HUES64 (cell line): ENCODE measurements around the gene SCN3B. TPM values are rescaled to one million over a fixed set of nuclear protein-coding genes. Genes with fewer than 3 reads are reported as not detected.

Experiments used
- H3K27ac ChIP-seq: 2 replicates; pipeline ENCODE4 v1.7.0; 2013; ENCODE audit warnings: low read depth, low read length, inconsistent platforms
- H3K27me3 ChIP-seq: 2 replicates; pipeline ENCODE4 v1.6.1; 2013; ENCODE audit warnings: mild to moderate bottlenecking, low read length; ENCODE audit not compliant: insufficient read depth
- H3K36me3 ChIP-seq: 2 replicates; pipeline ENCODE4 v1.6.1; 2013; ENCODE audit warnings: mild to moderate bottlenecking, low read length; ENCODE audit not compliant: insufficient read depth
- H3K4me1 ChIP-seq: 2 replicates; pipeline ENCODE4 v1.6.1; 2013; ENCODE audit warnings: mild to moderate bottlenecking, low read length, moderate library complexity; ENCODE audit not compliant: insufficient read depth
- H3K4me3 ChIP-seq: 2 replicates; pipeline ENCODE4 v1.5.1; 2013; ENCODE audit warnings: mild to moderate bottlenecking, low read length, moderate library complexity
- H3K9ac ChIP-seq: 2 replicates; pipeline ENCODE4 v1.6.1; 2013; ENCODE audit warnings: mild to moderate bottlenecking, low read depth, low read length
- H3K9me3 ChIP-seq: 2 replicates; pipeline ENCODE4 v1.6.1; 2013; ENCODE audit warnings: low read depth, low read length; ENCODE audit not compliant: insufficient read depth
- WGBS: fragments of 150-250, 120-280 bp; methylation state at CpG from one replicate; pipeline ENCODE4 v1.1.7; 2013; ENCODE audit warnings: missing lambda C conversion rate; 5-methylcytosine and 5-hydroxymethylcytosine counted together
- polyA plus RNA-seq, 2 experiments: library from polyadenylated mRNA; stranded (reverse); fragments of 50-300 nt; gene quantifications; one replicate each; pipeline ENCODE4 v1.2.3, GENCODE V29; 2013

SCN3B gene, protein sequence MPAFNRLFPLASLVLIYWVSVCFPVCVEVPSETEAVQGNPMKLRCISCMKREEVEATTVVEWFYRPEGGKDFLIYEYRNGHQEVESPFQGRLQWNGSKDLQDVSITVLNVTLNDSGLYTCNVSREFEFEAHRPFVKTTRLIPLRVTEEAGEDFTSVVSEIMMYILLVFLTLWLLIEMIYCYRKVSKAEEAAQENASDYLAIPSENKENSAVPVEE
- 0.40 TPM for polyA plus RNA-seq (2013, experiment 1 of 2)
- 0.51 TPM for polyA plus RNA-seq (2013, experiment 2 of 2)

DNA sequence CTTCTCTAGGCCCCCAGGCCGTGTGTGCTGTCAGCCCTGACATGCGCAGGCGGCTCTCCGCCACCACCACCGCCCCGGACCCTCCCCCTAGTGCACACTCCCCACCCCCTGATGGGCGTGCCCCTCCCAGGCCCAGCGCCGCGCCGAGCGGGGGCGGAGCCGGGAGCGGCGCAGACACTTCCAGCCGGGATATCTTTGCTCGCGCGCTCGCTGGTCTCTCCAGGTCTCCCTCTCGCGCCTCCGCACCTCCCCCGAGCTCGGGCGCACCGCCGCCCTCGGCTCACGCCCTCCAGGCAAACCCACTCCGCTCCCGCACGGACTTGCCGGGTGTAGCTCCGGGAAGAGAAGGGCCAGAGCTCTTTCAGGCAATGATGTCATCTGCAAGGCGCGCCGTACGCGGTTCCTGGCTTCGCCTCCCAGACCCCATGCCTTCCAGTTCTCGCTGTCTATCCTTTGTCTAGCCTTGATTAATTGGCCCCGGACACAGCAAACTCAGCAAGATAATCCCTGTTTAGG, at the start of gene SCN3B:
TSS of gene SCN3B (minus strand) at position 59 of the 516 bp plus-strand sequence. CDS start 823 bp downstream, outside the sequence.
- H3K9me3 ChIP-seq, result no peaks in the 10 kb centered on the region
- H3K27me3 ChIP-seq, result peaks cover 56% of the 10 kb centered on the region
- peak within 1 kb of the TSS; percentile 65; the same call in 1 of the 2 replicates for H3K9ac ChIP-seq
- no peaks in the 10 kb centered on the region for H3K36me3 ChIP-seq
- H3K4me3 ChIP-seq, result peak within 1 kb of the TSS; percentile 78
- WGBS, result under 1% methylated on average over 44 of the region's 44 CpGs
- H3K4me1 ChIP-seq, result peaks cover 12% of the 10 kb centered on the region; the same call in 1 of the 2 replicates
- no peak within 1 kb of the TSS for H3K27ac ChIP-seq

DNA sequence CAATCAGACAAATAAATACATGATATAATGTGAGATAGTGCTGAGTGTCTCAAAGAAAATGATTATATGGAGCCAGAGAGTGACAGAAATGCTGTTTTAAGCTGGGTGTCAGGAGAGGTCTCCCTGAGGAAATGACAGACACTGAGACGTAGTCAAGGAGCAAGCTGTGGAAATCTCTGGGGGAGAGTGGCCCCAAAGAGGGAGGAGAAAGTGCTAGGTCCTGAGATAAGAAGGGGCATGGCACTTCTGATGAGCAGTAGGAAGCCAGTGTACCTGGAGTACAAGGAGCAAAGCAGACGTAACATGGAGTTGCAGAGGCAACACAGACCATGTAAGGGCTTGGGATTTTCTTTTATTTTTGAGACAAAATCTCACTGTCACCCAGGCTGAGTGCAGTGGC, 48.3 kb upstream of the SCN3B start:
- Histone ChIP-seq H3K4me1 (no peaks in the 10 kb centered on the region), H3K27me3 (no peaks in the 10 kb centered on the region), H3K9ac (no peak overlapping the region), H3K9me3 (no peaks in the 10 kb centered on the region), H3K36me3 (no peaks in the 10 kb centered on the region), H3K27ac (no peak overlapping the region), H3K4me3 (no peak overlapping the region)
- WGBS, result 92% methylated on average over 2 of the region's 2 CpGs

DNA sequence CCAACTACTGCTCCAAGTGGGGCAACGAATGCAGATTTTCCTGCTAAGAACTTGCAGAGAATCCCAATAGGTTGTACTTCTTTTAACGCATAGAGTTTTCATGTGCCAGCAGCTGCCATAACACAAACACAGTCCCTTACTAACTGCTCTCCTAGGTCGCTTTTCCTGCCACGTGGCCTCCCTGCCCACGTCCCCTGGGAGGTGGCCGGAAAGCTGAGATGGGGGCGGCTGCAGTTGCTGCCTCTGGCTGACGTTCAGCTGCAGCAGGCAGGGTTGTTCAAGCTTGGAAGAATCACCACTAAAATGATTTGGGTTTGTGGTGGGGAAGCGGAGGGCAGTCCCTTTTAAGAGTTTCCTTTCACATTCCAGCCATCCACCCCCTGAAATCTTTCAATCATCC, 47.7 kb upstream of the SCN3B start:
- Histone ChIP-seq H3K27me3 (no peaks in the 10 kb centered on the region), H3K9ac (no peak overlapping the region), H3K4me1 (no peaks in the 10 kb centered on the region), H3K27ac (no peak overlapping the region), H3K9me3 (no peaks in the 10 kb centered on the region), H3K36me3 (no peaks in the 10 kb centered on the region), H3K4me3 (no peak overlapping the region)
- 87% methylated on average over 9 of the region's 9 CpGs for WGBS

DNA sequence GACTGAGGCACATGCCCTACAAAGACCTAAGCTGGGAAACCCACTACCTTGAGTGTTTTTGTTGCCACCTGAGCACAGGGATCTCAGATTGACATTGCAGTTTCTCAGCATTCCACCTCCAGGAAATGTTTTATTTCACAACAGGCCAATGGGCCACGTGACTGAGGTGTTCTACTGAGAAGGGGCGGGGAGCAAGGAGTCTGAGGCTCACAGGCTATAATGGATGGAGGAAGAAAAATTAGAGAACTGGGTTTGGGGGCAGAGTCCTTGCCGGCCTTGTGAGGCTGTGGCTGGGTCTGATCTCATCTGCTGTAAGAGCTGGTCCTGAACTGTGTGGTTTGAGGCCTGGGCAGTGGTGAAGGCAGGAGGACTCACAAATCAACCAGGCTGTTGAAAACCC, 46.3 kb upstream of the SCN3B start:
- Histone ChIP-seq H3K36me3 (no peaks in the 10 kb centered on the region), H3K27ac (no peak overlapping the region), H3K4me3 (no peak overlapping the region), H3K9ac (no peak overlapping the region), H3K9me3 (no peaks in the 10 kb centered on the region), H3K4me1 (no peaks in the 10 kb centered on the region), H3K27me3 (no peaks in the 10 kb centered on the region)
- 91% methylated on average over 3 of the region's 3 CpGs for WGBS

DNA sequence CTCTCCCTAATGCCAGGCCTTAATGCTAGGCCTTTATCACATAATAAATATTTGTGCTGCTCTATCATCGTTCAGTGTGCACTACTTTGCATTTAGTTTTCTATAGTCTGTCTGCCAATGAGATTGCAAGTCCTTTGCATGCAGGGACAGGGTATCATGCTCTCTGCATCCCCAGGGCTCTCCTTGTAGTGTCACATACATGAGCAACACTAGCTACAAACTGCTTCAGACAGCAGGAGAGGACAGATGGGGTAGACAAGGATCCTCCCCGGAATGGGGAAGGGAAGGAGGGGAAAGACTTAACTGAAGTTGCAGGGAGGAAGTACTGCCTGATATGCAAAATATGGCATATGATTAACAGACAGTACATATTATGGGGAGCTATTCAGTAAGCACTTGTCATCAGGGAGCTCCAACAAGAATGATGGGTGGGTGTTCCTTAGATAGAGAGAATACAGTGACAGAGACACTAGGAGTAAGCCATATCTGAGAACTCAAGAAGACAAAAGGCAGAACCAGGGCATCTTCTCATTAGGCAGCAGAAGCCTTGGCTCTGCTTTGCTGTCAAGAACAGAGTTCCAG, 44.2 kb upstream of the SCN3B start:
- WGBS, result 91% methylated on average over 2 of the region's 2 CpGs
- no peak overlapping the region for H3K9ac ChIP-seq
- H3K4me3 ChIP-seq, result no peak overlapping the region
- H3K9me3 ChIP-seq, result no peaks in the 10 kb centered on the region
- no peaks in the 10 kb centered on the region for H3K4me1 ChIP-seq
- H3K27ac ChIP-seq, result no peak overlapping the region
- no peaks in the 10 kb centered on the region for H3K27me3 ChIP-seq
- H3K36me3 ChIP-seq, result no peaks in the 10 kb centered on the region

DNA sequence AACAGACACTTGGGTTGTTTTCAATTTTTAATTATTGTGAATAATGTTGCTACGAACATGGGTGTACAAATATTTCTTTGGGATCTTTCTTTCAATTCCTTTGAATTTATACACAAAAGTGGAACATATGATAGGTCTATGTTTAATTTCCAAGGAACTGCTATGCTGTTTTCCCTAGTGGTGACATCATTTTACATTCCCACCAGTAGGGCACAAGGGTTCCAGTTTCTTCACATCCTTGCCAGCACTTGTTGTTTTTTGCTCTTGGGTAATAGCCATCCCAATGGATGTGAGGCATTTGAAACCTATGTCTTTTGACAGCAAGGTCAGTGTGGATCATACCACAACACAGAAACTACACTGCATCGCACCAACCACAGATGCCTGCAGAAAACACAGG, 41.8 kb upstream of the SCN3B start:
- Histone ChIP-seq H3K27ac (no peak overlapping the region), H3K36me3 (no peaks in the 10 kb centered on the region), H3K27me3 (no peaks in the 10 kb centered on the region), H3K4me1 (no peaks in the 10 kb centered on the region), H3K4me3 (no peak overlapping the region), H3K9ac (no peak overlapping the region), H3K9me3 (no peaks in the 10 kb centered on the region)
- 98% methylated on average over 2 of the region's 2 CpGs for WGBS

DNA sequence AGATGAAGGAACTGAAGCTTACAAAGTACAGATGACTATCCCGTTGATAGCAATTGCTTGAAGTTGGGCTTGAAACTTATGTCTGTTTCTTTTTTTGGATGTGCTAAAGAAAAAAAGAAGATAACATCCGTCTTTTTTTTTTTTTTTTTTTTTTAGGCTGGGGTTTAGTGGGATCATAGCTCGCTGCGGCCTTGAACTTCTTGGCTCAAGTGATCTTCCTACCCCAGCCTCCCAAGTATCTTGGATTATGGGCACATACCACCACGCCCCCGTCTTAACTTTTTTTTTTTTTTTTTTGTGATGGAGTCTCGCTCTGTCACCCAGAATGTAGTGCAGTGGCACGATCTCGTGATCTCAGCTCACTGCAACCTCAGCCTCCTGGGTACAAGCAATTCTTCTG, 40.8 kb upstream of the SCN3B start:
- Histone ChIP-seq H3K36me3 (no peaks in the 10 kb centered on the region), H3K9me3 (no peaks in the 10 kb centered on the region), H3K27me3 (no peaks in the 10 kb centered on the region), H3K9ac (no peak overlapping the region), H3K27ac (no peak overlapping the region), H3K4me3 (no peak overlapping the region), H3K4me1 (no peaks in the 10 kb centered on the region)
- 95% methylated on average over 8 of the region's 9 CpGs for WGBS

DNA sequence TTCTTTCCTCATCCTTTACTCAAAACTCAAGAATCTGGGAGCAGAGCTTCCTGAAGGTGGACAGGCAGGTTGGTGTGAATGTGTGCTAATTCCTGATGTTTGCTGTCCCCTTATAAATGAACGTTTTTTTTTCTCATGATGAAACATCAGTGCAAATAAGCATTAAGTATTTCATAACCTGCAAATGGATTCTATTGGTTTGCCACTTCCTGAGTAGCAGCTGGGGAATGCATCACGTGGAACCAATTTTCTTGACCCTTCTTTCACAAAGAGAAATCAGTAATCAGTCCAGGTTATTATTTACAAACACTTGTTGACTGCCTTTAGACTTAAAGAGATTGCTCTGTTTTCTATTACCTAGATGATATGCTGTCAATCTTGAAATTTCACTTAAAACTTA, 40.1 kb upstream of the SCN3B start:
- no peaks in the 10 kb centered on the region for H3K36me3 ChIP-seq
- H3K4me1 ChIP-seq, result no peaks in the 10 kb centered on the region
- no peak overlapping the region for H3K4me3 ChIP-seq
- H3K27ac ChIP-seq, result no peak overlapping the region
- 84% methylated on average over 2 of the region's 2 CpGs for WGBS
- H3K9ac ChIP-seq, result no peak overlapping the region
- H3K9me3 ChIP-seq, result no peaks in the 10 kb centered on the region
- no peaks in the 10 kb centered on the region for H3K27me3 ChIP-seq

DNA sequence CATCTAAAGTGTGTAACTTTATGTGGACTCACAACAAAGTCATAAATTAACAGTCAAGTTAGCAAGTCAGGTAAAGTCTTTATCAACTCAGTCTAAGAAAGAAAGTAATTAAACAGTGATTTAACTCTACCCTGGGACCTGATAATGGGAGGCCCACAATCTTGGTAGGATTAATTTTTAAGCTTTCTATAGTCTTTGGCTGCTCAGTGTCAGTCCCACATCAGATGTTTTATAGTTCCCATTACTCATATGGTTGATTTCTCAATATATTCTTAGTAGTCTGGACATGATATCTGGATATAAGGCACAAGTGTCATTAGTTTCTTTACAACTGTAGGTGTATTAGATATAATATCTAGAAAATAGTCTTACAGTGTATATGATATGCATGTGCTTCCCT, 38.5 kb upstream of the SCN3B start:
- Histone ChIP-seq H3K9ac (no peak overlapping the region), H3K9me3 (no peaks in the 10 kb centered on the region), H3K4me3 (no peak overlapping the region), H3K4me1 (no peaks in the 10 kb centered on the region), H3K27me3 (no peaks in the 10 kb centered on the region), H3K36me3 (no peaks in the 10 kb centered on the region), H3K27ac (no peak overlapping the region)

DNA sequence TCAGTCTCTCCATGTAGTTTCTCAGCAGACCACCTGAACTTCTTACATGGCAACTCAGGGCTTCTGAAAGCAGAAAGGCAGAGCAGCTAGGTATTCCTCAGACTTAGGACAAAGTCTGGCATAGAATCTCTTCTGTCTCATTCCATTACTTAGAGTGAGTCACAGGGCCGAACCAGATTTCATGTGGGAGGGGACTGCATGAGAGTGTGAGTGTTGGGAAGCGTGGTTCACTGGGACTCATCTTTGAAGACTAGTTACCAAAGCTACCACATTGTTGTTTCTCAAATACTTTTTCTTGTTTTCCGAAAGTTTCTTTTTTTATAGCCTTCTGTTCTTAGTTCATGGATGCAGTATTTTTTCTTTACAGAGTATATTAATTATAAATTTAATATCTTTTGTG, 36.1 kb upstream of the SCN3B start:
- no peak overlapping the region for H3K4me3 ChIP-seq
- no peaks in the 10 kb centered on the region for H3K9me3 ChIP-seq
- H3K27ac ChIP-seq, result no peak overlapping the region
- no peaks in the 10 kb centered on the region for H3K27me3 ChIP-seq
- no peaks in the 10 kb centered on the region for H3K4me1 ChIP-seq
- no peak overlapping the region for H3K9ac ChIP-seq
- WGBS, result 94% methylated on average over 2 of the region's 3 CpGs
- no peaks in the 10 kb centered on the region for H3K36me3 ChIP-seq

DNA sequence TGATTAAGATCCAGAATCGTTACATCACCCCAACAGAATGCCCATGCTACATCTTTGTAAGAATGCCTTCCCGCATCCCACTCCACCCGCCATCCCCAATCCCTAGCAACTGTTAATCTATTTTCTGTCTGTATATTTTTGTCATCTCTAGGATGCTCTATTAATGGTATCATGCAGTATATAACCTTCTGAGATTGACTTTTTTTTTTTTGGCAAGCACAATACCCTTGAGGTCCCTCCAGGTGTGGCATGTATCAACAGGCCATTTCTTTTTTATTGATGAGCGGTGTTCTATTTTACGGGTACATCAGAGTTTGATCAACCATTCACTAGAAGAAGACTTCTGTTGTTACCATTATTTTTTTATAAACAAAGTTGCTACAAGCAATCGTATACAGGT, 30.2 kb upstream of the SCN3B start:
- H3K36me3 ChIP-seq, result no peaks in the 10 kb centered on the region
- 97% methylated on average over 5 of the region's 6 CpGs for WGBS
- H3K9ac ChIP-seq, result no peak overlapping the region
- H3K4me1 ChIP-seq, result peaks cover 4% of the 10 kb centered on the region; the same call in 1 of the 2 replicates
- no peaks in the 10 kb centered on the region for H3K27me3 ChIP-seq
- no peak overlapping the region for H3K4me3 ChIP-seq
- H3K27ac ChIP-seq, result no peak overlapping the region
- no peaks in the 10 kb centered on the region for H3K9me3 ChIP-seq
